GM18517 (cell line): ENCODE results near the gene OR2T6.
A peak's percentile ranks its signal among the peaks of the same experiment; 100 is the strongest.
"Not testable (repeated sequence)": the region's sequence is repeated elsewhere in the genome, so short reads cannot be mapped to it uniquely, and the experiment has no call there.

Experiments
- ATAC-seq: cut with Tn5 transposase; IDR thresholded peaks from one replicate; pipeline ENCODE4 v1.9.1; 2021; ENCODE audit warnings: mild to moderate bottlenecking, moderate library complexity; ENCODE audit not compliant: unreplicated experiment

Gene OR2T6, protein sequence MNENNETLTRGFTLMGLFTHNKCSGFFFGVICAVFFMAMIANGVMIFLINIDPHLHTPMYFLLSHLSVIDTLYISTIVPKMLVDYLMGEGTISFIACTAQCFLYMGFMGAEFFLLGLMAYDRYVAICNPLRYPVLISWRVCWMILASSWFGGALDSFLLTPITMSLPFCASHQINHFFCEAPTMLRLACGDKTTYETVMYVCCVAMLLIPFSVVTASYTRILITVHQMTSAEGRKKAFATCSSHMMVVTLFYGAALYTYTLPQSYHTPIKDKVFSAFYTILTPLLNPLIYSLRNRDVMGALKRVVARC

DNA sequence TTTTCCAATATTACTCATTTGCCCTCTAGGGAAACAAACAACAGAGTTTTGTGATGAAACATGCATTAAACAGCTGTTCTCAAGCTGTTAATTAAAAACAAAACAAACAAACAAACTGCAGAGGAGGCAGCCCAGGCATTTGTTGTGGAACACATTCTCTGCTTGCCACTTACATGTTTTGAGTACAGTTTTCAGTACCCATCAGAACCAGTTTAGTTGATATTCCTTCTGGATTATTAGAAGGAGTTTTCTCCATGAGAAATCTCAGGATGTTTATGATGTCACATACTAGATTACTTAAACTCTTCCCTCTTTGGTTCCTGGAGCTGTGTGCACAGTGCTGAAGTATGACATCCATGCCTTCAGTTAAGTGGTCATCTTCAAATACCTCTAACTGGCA lies at the start of gene OR2T6:
Gene OR2T6, plus strand, starts transcription at position 301 of the 400 bp plus-strand sequence. CDS start 11,863 bp downstream, outside the sequence.
- ATAC-seq: no peak

DNA sequence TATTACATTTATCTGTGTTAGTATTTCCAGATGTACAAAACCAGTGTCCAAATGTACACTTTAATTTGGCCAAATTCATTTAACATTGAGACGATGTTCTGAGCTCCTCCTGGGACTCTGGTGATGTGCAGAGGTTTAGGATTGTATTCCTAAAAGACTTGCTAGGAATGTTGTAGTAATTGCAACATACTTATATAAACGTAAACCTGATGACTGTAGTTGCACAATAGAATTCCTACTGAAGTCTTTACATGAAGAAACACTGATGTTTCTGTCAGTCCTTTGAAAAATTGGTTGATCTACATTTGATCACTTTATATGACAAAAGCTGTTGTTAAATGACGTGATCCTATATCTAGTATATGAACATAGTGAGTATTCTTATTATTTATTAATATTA lies 32.1 kb upstream of the OR2T6 start:
- ATAC-seq: no peak

DNA sequence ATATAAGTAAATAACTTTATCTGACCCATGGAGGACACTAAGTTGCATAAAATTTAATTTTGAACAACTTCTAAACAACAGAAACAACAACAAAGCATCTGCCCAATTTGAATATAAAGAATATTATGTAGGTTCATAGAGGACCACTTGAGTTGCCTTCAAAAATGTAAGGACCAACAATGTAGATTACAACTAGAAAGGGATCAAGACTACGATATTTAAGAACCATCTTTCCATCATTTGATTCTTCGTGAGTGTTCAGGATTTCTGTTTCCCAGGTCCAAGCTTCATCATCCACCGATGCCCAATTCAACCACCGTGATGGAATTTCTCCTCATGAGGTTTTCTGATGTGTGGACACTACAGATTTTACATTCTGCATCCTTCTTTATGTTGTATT lies 27.1 kb upstream of the OR2T6 start, which contains the start of gene OR14C36:
Gene OR14C36, plus strand, starts transcription at position 301 of the 400 bp plus-strand sequence. Its CDS starts 0 bp downstream, at position 301.
- no peak for ATAC-seq

DNA sequence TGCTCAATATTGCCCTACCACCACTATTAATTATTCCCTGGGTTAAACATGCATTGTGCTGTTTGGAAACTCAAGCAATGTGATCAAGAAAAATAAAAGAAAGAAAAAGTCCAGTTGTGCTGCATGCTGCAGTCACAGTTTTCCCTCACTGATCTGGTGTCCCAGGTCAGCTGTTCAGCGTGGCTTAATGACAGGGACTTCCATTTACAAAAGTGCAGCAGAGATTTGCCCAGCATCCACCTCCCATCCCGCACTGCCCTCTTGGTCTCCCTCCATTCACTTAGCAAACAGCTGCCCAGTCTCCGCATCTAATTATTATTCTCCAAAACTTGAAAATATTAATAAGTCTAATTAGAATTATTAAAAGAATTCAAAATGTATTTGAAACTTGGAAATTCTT lies 16.1 kb upstream of the OR2T6 start:
- no peak for ATAC-seq

DNA sequence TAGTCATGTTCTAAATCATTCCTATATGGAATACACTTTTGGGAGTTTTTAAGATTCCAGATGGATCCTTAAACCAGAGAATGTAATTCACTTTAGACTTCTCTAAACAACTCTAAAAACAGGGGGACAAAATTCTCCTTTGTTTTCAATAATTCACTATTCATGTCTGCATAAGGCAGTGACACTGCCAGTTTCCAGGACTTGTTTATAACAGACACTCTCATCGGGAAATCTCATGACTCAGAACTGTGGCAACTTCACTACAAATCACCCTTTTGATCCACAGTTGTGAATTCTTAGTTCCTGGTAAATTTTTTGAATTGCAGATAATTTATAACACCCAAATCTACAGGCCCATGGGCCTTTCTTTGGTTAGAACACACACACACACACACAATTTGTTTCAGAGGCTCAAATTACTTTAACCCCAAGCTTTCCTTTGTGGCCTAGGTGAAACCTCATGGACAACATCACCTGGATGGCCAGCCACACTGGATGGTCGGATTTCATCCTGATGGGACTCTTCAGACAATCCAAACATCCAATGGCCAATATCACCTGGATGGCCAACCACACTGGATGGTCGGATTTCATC lies 14.3 kb upstream of the OR2T6 start, which contains the start of gene OR2T4:
Gene OR2T4, plus strand, starts transcription at position 545 of the 595 bp plus-strand sequence. Its CDS starts 0 bp downstream, at position 545.
- no peak for ATAC-seq

DNA sequence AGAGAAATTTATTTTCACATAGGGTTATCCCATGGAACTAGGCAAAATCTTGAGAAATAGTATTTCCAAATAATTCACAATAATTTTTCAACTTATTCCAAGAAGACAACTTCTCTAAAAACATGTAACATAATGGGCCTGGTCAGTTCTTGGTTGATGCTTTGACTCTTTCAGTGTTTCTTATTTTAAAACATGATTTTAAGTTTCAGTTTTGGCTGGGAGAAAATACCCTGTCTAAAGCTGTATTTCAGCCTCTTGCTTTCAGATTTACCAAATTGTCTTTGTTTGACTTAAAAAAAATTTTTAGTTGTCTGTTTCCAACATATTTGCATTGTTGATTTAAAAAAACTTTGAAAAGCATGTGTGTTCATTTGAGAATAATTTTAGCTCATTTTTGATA lies 8.9 kb upstream of the OR2T6 start:
- no peak for ATAC-seq

DNA sequence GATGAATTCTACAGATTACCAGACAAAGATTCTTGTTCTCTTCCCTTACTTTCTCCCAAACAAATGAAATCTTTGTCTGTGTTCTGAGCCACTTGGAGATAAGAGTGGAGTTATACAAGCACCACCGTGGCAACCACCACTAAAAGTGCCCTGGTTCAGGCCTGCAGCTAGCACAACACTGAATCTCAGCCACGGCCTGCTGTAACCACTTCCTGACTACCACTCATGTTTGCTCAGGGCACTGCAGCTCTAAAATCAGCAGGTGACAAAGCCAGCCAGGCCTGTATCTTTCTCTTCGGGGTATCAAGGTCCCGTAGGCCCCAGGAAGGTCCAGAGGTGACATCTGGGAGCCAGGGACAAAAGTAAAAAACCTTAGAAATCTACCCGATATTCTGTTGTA lies 3.2 kb upstream of the OR2T6 start:
- ATAC-seq: no peak

DNA sequence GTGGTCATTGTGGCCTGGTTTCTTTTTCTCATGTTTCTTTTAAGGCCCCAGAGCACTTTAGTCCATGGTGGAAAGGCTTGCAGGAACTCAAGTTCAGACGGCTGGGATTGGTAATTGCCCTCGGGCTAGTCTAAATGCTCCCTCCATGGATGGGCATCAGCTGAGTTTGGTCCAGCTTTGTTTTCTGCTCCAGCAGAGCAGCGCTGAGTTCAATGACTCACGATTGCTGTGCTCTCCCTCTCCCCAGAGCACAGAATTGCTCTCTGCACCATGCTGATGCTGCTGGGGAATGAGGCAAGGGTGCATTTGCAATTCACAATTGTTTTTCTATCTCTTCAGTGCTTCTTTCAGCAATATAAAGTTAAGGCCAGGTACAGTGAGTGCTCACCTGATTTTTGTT lies 1.8 kb upstream of the OR2T6 start:
- ATAC-seq: no peak

DNA sequence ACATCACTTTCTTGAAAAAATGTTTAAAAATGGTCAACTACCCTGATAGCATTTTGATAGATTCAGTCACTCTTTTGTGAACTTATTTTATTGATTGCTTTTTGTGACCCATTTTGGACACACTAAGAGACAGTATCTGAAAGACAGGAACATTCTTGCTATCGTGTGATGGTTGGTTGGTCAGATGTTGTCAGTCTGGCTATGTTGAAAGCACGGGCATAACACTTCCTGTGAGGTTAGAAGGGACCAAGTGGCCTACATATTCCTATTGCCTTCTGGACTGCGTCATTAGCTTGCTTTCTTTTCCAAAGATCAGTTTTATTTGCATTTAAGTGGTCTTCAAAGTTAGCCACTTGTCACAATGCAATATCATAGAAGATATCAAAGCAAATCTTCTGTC lies 1.4 kb downstream of the OR2T6 start:
- no peak for ATAC-seq

DNA sequence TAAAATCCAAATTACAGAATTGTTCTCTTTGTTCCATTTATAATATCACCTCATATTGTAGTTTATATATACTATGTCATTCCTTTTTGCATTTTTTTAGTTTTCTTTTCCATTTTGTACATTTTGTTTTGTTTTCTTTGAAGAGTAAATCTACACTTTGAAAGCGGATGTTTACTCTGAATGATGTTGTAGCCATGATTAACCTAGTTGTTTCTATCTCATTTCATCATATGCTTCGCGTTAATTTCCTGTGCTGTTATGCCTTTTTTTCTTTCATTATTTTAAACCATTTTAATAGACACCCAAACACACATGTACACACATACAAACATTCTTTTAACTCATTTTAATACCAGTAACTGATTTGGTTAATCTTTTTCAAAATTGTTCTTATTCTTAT lies 5.3 kb downstream of the OR2T6 start:
- ATAC-seq: no peak

DNA sequence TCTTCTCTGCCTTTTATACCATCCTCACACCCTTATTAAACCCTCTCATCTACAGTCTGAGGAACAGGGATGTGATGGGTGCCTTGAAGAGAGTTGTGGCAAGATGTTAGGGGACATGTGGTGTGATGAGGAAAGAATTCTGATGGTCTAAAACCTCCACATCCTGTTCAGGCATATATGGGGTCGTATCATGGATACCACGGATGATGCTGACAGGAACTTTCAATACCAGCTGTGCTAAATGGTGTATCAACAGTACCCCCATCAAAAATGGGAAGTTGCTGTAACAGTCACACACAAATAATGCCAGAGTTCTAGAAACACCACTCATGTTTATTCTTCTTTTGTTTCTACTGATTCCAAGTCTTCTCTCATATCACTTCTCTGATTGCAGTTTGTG lies 12.9 kb downstream of the OR2T6 start:
- no peak for ATAC-seq

DNA sequence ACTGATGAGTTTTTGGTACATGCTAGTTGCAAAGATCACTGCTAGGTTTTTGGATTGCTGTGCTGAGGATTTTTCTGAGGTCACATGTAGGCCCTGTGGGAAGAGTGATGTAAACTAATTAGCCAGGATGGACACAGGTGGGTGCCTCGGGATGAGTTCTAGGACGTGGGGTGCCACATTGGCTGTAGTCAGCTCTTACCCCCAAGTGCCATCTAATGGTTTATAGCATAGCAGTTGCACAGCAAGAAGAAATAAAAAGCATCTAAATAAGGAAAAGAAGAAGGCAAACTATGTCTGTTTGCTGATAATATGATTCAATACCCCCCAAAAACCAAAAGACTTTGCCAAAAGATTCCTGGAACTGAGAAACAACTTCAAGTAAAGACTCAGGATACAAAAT lies 17.5 kb downstream of the OR2T6 start:
- no peak for ATAC-seq

DNA sequence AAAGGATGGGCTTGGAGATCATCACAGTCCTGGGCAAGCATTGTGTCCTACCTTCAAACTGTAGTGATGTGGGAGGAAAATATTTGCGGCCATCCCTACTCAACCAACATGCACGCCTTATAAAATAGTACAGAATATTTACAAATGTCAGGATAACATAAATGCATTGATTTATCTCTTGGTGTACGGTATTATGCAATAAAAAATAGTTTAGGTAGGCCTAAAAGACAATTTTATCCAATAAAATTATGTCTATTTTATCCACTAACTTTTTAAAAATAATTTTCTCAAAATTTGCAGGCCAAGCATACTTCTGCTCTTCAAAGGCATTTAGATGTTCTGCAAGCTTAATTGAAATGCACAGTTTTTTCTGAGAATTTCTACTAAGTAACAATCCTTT lies 27.2 kb downstream of the OR2T6 start, which contains the start of gene OR2T1:
Gene OR2T1, plus strand, starts transcription at position 301 of the 400 bp plus-strand sequence. CDS start 3,100 bp downstream, outside the sequence.
- ATAC-seq: no peak

DNA sequence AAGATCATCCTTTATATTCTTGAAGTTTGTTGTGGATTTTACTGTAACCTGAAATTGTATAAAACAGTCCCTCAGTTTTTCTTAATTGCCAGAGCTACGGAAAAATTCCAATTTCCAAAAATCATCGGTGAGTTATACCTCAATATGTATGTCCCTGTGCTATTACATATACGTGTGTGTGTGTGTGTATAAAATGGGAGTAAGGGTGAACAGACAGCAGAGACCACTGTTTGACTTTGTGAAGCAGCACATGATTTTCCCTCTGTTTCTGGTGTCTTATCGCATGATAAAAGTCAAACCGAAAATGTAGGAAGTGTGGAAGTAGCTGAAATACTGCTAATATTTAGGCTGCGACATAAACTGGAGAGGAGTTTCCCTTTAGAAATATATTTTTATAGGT lies 28.5 kb downstream of the OR2T6 start:
- no peak for ATAC-seq

DNA sequence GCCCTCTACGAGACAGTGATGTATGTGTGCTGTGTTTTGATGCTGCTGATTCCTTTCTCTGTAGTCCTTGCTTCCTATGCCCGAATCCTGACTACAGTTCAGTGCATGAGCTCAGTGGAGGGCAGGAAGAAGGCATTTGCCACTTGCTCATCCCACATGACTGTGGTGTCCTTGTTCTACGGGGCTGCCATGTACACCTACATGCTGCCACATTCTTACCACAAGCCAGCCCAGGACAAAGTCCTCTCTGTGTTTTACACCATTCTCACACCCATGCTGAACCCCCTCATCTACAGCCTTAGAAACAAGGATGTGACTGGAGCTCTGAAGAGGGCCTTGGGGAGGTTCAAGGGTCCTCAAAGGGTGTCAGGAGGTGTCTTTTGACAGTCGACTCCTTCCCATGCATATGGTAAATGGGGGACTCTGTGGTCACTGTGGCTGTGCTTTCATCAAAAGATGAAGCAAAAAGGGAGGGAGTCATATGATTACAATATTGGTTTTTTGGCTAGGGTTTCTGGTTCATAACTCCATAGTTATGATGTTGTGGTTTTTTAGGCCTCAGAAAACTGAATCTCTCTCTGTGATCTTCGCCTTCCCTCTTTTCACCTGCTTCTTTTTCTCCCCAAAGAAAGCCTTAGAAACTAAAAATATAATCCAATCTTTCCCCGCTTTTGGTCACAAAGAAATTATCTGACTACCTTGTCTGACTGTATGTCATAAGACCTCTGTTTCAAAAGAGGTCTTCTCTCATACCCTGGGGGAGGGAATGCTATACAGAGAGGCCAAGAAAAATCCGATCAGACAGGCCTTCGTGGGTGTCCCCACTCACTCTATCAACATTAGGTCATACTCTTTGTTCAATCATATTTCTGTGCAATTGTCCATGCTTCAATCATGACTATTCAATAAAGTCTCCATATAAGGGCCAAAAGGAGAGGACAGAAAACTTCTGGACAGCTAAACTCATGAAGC lies 31.5 kb downstream of the OR2T6 start:
- ATAC-seq: no peak

DNA sequence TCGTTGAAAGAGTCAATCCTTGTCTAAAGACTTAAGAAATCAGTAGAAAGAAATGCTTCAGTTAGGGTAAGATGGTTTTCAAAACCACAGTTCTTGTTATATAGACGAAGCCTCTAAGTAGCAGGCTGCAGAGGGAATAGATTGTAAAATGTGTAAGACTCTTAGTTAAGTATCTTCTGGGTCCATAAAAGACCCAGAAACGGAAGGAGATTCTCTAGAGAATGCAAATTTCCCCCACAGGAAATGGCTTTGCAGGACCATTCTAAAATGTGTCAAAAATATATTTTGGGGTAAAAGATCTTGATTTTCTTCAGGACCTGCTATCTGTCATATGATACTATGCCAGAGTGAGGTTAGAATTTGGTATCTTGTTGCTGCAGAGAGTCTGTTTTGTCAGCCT lies 40.7 kb downstream of the OR2T6 start:
- ATAC-seq: no peak

DNA sequence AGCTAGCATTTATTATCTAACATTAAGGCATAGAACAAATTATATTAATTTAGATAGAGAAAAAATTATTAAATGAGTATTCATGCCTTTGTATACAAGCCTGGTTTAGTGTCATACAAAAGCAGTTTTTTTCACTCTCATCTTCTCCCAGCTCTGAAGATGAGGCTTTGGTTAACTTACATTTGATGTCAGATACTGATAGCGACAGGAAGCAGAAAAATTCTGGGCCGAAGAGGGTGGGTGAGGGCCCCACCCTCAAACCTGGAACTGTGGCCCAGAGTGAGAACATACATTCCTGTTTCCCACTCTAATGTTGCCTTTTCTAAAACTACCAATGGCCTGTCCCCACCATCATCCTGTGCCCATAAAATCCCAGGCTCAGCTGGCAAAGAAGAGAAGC lies 42.3 kb downstream of the OR2T6 start:
- no peak for ATAC-seq

DNA sequence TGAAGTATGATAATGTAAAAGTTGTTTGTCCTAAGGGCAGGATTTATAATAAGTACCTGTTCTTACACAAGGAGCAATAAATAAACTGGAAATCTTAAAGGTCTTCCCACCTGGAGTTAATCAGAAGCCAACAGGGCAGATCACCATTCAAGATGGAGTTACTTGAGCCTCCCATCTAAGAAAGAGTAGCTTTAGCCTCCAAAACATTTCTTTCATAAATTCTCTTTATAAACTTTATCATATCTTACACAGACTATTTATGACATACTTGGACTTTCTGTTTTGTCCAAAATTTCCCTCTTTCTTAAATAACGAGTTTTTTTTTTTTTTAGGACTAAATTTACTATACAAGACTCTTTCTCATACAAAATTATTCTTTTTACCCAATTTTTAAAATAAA lies 45.8 kb downstream of the OR2T6 start:
- ATAC-seq: no peak

DNA sequence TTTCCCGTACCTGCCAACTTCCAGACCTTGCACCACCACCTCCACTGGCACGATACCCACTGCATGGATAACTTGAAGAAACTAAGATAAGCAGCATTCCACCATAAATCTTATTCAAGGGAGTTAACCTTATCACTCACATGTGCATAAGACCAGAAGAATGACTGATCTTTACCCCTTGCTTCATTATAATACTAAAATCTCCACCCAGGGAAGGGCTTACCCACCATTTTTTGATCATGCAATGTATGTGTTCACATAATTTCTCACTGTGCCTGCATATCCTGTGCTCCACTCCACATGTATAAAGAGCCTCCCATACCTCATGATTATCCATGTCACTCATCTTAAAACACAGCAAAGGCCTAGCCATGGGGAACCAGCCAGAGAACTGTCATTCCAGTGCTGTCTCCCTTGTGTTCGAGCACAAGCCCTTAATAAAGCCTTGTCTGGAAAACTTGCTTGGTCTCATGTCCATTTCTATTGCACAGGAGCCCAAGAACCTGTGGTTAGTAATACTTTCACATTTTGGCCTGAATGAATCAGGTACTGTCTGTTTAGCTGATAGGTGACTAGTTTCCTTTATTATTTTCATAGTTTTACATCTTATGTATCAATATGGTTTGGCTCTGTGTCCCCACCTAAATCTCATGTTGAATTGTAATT lies 52.1 kb downstream of the OR2T6 start:
- ATAC-seq: peak; percentile 44

DNA sequence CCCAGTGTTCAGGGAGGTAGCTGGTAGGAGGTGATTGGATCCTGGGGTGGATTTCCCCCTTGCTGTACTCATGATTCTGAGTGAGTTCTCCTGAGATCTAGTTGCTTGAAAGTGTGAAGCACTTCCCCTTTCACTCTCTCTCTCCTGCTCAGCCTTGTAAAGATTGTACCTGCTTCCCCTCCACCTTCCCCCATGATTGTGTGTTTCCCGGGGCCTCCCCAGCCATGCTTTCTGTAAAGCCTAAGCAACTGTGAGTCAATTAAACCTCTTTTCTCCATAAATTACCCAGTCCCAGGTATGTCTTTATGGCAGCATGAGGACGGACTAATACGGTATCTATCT lies 52.6 kb downstream of the OR2T6 start:
- peak; percentile 99 for ATAC-seq

DNA sequence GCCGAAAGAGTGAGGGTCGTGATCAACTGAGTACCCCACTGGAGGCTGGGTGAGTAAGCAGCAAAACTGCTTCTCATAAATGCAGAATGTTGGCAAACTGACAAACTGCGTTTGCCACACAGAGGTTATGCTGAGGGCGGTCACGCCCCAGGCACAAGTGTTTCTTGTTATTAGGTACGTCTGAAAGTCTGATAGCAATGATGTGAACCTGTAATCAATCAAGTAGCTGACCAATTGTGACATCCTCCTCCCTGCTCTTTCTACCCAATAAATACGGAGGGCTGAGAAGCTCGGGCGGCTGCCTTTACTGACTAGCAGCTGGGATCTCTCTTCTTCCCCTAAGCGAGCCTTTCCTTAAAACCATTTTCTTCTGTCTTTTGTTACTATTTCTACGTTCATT lies 56.1 kb downstream of the OR2T6 start:
- ATAC-seq: not testable (repeated sequence)
